BLaER1 treated with 17β-estradiol and CSF1 and Interleukin-3, amounts not matched to agents 10 nM and 100 nM (cell line): ENCODE measurements around the gene ZBTB40.
A peak's percentile ranks its signal among the peaks of the same experiment; 100 is the strongest.

Experiments
- H3K27ac ChIP-seq, 11 experiments: shearing (Covaris generic); formaldehyde crosslinking; 2 replicates each; pipeline ENCODE4 v1.8.1; 2022
- H3K27me3 ChIP-seq, 11 experiments: shearing (Covaris generic); formaldehyde crosslinking; 2 replicates each; pipeline ENCODE4 v1.8.1; 2022
- H3K36me3 ChIP-seq, 11 experiments: shearing (Covaris generic); formaldehyde crosslinking; 2 replicates each; pipeline ENCODE4 v1.8.1; 2022
- H3K4me1 ChIP-seq, 10 experiments: shearing (Covaris generic); formaldehyde crosslinking; 2 replicates each; pipeline ENCODE4 v1.8.1; 2022
- H3K4me2 ChIP-seq, 11 experiments: shearing (Covaris generic); formaldehyde crosslinking; 2 replicates each; pipeline ENCODE4 v1.8.1; 2022
- H3K4me3 ChIP-seq, 10 experiments: shearing (Covaris generic); formaldehyde crosslinking; 2 replicates each; pipeline ENCODE4 v1.8.1; 2022
- H3K9ac ChIP-seq, 11 experiments: shearing (Covaris generic); formaldehyde crosslinking; 2 replicates each; pipeline ENCODE4 v1.8.1; 2022
- H3K9me3 ChIP-seq, 11 experiments: shearing (Covaris generic); formaldehyde crosslinking; replicated peaks in 1 of 11; 2 replicates each; pipeline ENCODE4 v1.8.1; 2022
- H4K20me1 ChIP-seq, 11 experiments: shearing (Covaris generic); formaldehyde crosslinking; 2 replicates each; pipeline ENCODE4 v1.8.1; 2022
- Cebpa-rat ChIP-seq, 11 experiments: shearing (Covaris generic); IDR thresholded peaks; 2 replicates each; pipeline ENCODE4 v1.8.1; 2022

Gene ZBTB40

GRCh38 chr1:22496536-22497160 lies 45.0 kb downstream of the ZBTB40 start:
- Histone ChIP-seq H3K9ac (no peak overlapping the region), H3K27me3 (no peaks in the 10 kb centered on the region), H3K4me2 (peak overlapping the region in 5 of 11 experiments; percentile 28 to 72 (median 68); a peak in 10 of 22 replicates), H4K20me1 (peaks cover 0 to 80% (median 29%) of the 10 kb centered on the region in 11 experiments; a peak in 18 of 22 replicates), H3K36me3 (peaks cover 42 to 78% (median 60%) of the 10 kb centered on the region in 11 experiments), H3K27ac (no peak overlapping the region), H3K4me3 (no peak overlapping the region), H3K9me3 (peaks cover 0 to 10% (median 6%) of the 10 kb centered on the region in 11 experiments; a peak in 11 of 22 replicates), H3K4me1 (peaks cover 28 to 36% (median 30%) of the 10 kb centered on the region in 10 experiments)
- no peak for TF ChIP-seq Cebpa-rat (IDR thresholded peaks at IDR 0.05)

GRCh38 chr1:22498463-22498862 lies 46.8 kb downstream of the ZBTB40 start:
- H3K4me3 ChIP-seq = no peak overlapping the region
- H3K9me3 ChIP-seq = peaks cover 0 to 6% (median 1%) of the 10 kb centered on the region in 11 experiments; a peak in 10 of 22 replicates
- no peak overlapping the region for H3K4me2 ChIP-seq
- no peak overlapping the region for H3K27ac ChIP-seq
- no peak for TF ChIP-seq Cebpa-rat (IDR thresholded peaks at IDR 0.05)
- H3K4me1 ChIP-seq = peaks cover 16 to 32% (median 29%) of the 10 kb centered on the region in 10 experiments
- H3K9ac ChIP-seq = no peak overlapping the region
- no peaks in the 10 kb centered on the region for H3K27me3 ChIP-seq
- peaks cover 46 to 79% (median 54%) of the 10 kb centered on the region in 11 experiments for H3K36me3 ChIP-seq
- peaks cover 0 to 82% (median 24%) of the 10 kb centered on the region in 11 experiments; a peak in 18 of 22 replicates for H4K20me1 ChIP-seq

- Histone ChIP-seq H3K27me3 (no peaks in the 10 kb centered on the region), H3K4me3 (no peak overlapping the region), H3K36me3 (peaks cover 41 to 89% (median 60%) of the 10 kb centered on the region in 11 experiments), H3K4me2 (no peak overlapping the region), H3K9me3 (no peaks in the 10 kb centered on the region), H4K20me1 (peaks cover 0 to 68% (median 24%) of the 10 kb centered on the region in 11 experiments; a peak in 17 of 22 replicates), H3K4me1 (peaks cover under 1 to 17% (median 15%) of the 10 kb centered on the region in 10 experiments; a peak in 19 of 20 replicates), H3K27ac (no peak overlapping the region), H3K9ac (no peak overlapping the region)
- no peak for TF ChIP-seq Cebpa-rat (IDR thresholded peaks at IDR 0.05)
Measured at GRCh38 chr1:22500058-22500457, 48.4 kb downstream of the ZBTB40 start.

- no peak overlapping the region for H3K4me2 ChIP-seq
- peaks cover 0 to 64% (median 24%) of the 10 kb centered on the region in 11 experiments; a peak in 17 of 22 replicates for H4K20me1 ChIP-seq
- no peaks in the 10 kb centered on the region for H3K27me3 ChIP-seq
- H3K36me3 ChIP-seq = peaks cover 44 to 93% (median 61%) of the 10 kb centered on the region in 11 experiments
- no peak for TF ChIP-seq Cebpa-rat (IDR thresholded peaks at IDR 0.05)
- H3K9ac ChIP-seq = no peak overlapping the region
- peaks cover 0 to 13% (median 11%) of the 10 kb centered on the region in 10 experiments; a peak in 16 of 20 replicates for H3K4me1 ChIP-seq
- H3K27ac ChIP-seq = no peak overlapping the region
- H3K9me3 ChIP-seq = no peaks in the 10 kb centered on the region
- no peak overlapping the region for H3K4me3 ChIP-seq
Measured at GRCh38 chr1:22500471-22500870, 48.8 kb downstream of the ZBTB40 start.

DNA sequence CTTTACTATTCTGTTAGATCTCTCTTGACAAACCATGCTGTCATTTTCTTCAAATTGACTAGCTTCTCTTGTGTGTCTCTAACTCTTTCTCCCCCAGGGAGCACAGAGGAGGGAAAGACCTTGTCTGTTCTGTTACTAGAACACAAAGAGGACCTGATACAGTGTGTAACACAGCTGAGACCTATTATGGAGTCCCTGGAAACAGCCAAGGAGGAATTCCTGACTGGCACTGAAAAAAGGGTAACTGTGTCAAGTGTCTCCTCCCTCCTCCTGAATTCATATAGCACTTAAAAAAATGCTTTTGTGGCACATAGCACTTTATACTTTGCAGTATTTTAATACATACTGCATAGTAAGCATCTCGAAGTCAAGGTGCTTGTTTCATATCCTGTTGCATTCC lies 50.6 kb downstream of the ZBTB40 start:
- Histone ChIP-seq H3K4me3 (no peak overlapping the region), H3K27ac (no peak overlapping the region), H3K9me3 (no peaks in the 10 kb centered on the region), H3K4me1 (no peaks in the 10 kb centered on the region), H3K4me2 (no peak overlapping the region), H3K27me3 (no peaks in the 10 kb centered on the region), H3K9ac (no peak overlapping the region), H3K36me3 (peaks cover 52 to 93% (median 65%) of the 10 kb centered on the region in 11 experiments), H4K20me1 (peaks cover 0 to 49% (median 16%) of the 10 kb centered on the region in 11 experiments; a peak in 16 of 22 replicates)
- TF ChIP-seq Cebpa-rat (IDR thresholded peaks at IDR 0.05) = no peak

DNA sequence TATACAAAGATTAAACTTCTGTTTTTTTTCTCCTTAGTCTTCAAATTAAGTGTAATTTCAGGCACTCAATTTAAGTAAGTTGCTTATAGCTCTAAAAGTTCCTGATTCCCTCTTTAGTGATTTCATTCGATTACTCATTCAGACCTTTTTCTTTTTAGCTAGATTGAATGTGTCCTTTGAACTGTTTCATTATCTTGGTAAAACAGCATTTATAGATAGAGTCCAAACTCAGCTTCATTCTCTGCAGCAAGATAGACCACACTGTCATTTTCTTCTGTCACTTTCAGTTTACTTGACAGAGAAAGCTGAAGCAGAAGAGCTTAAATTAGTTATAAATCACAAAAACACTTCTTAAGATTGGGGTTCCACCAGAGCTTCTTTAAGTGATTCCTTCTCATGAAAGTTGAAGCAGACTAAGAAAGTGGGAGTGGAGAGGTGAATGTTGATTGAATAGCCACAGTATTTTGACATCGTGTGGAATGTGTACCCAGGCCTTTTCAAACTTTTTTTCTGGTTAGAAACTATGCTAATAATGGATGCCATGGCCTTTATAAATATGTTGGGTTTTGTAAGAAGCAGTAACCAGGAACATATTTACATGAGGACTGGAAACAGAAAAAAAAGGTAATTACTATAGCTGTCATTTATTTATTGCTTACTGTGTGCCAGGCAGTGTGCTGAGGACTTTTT lies 52.2 kb downstream of the ZBTB40 start:
- no peak overlapping the region for H3K27ac ChIP-seq
- no peaks in the 10 kb centered on the region for H3K9me3 ChIP-seq
- H3K4me1 ChIP-seq = no peaks in the 10 kb centered on the region
- H3K9ac ChIP-seq = no peak overlapping the region
- H3K4me2 ChIP-seq = no peak overlapping the region
- H3K4me3 ChIP-seq = no peak overlapping the region
- H4K20me1 ChIP-seq = peaks cover 0 to 34% (median 15%) of the 10 kb centered on the region in 11 experiments; a peak in 14 of 22 replicates
- H3K36me3 ChIP-seq = peaks cover 61 to 93% (median 73%) of the 10 kb centered on the region in 11 experiments
- no peak for TF ChIP-seq Cebpa-rat (IDR thresholded peaks at IDR 0.05)
- no peaks in the 10 kb centered on the region for H3K27me3 ChIP-seq

DNA sequence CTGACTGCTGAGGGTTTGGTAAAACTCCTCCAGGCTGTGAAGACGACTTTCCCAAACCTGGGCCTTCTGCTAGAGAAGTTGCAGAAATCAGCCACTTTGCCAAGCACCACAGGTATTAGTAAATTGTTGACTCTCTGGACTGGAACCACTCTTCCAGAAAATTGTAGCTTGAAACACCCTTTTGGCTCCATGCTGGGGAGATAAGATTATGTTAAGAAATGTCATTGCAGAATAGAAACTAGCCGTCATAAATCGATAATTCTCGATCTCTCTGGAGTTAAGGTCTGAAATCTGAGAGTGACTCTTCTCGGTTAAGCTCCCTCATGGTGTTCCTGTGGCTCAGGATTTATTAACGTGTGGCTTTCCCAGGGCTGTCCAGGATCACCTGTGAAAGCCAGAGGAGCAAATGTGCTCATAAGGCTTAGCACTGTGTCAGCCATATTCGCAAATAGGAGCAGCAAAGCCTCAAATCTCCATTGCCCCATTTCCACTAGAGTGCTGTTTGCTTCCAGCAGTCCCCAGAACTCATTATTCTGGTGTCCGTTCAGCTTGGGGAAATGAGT lies 54.6 kb downstream of the ZBTB40 start:
- no peak overlapping the region for H3K4me3 ChIP-seq
- peaks cover 0 to 14% (median 6%) of the 10 kb centered on the region in 11 experiments; a peak in 11 of 22 replicates for H4K20me1 ChIP-seq
- H3K4me2 ChIP-seq = no peak overlapping the region
- no peaks in the 10 kb centered on the region for H3K9me3 ChIP-seq
- H3K4me1 ChIP-seq = no peaks in the 10 kb centered on the region
- H3K27me3 ChIP-seq = no peaks in the 10 kb centered on the region
- no peak overlapping the region for H3K27ac ChIP-seq
- H3K9ac ChIP-seq = no peak overlapping the region
- peaks cover 81 to 100% (median 85%) of the 10 kb centered on the region in 11 experiments for H3K36me3 ChIP-seq
- TF ChIP-seq Cebpa-rat (IDR thresholded peaks at IDR 0.05) = no peak

DNA sequence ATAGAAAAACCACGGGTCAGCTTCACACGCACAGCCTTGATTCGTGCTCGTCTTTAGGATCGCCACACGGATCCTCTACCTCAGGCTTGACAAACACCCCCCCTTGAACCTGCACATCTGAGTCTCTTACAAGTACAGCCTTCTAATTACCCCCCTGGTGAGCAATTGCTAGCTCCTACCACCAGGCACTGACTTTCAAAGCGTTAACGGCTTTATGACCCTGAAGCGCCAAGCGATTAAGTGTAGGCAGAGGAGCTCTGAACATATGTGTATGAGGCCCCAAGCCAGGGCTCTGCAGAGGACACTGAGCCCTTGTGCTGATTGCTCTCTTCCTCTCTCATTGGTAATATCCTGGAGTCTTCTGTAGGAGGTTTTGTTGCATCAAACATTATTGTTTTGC lies 55.9 kb downstream of the ZBTB40 start:
- no peaks in the 10 kb centered on the region for H3K27me3 ChIP-seq
- peaks cover 81 to 100% (median 85%) of the 10 kb centered on the region in 11 experiments for H3K36me3 ChIP-seq
- no peak overlapping the region for H3K4me2 ChIP-seq
- no peaks in the 10 kb centered on the region for H3K9me3 ChIP-seq
- H4K20me1 ChIP-seq = peaks cover 0 to 8% (median 0%) of the 10 kb centered on the region in 11 experiments; a peak in 4 of 22 replicates
- no peak overlapping the region for H3K27ac ChIP-seq
- H3K9ac ChIP-seq = no peak overlapping the region
- TF ChIP-seq Cebpa-rat (IDR thresholded peaks at IDR 0.05) = no peak
- no peak overlapping the region for H3K4me3 ChIP-seq
- no peaks in the 10 kb centered on the region for H3K4me1 ChIP-seq

- Histone ChIP-seq H3K9ac (no peak overlapping the region), H3K4me2 (no peak overlapping the region), H4K20me1 (peaks cover 0 to 8% (median 0%) of the 10 kb centered on the region in 11 experiments; a peak in 3 of 22 replicates), H3K9me3 (no peaks in the 10 kb centered on the region), H3K27ac (no peak overlapping the region), H3K27me3 (no peaks in the 10 kb centered on the region), H3K36me3 (peaks cover 87 to 100% (median 89%) of the 10 kb centered on the region in 11 experiments), H3K4me3 (no peak overlapping the region), H3K4me1 (no peaks in the 10 kb centered on the region)
- no peak for TF ChIP-seq Cebpa-rat (IDR thresholded peaks at IDR 0.05)
Measured at GRCh38 chr1:22508329-22508728, 56.7 kb downstream of the ZBTB40 start.
